ENCODE measurements around the gene ADIPOQ. TPM values are rescaled to one million over a fixed set of nuclear protein-coding genes. Genes with fewer than 3 reads are reported as not detected.
"Not testable (repeated sequence)": the region's sequence is repeated elsewhere in the genome, so short reads cannot be mapped to it uniquely, and the experiment has no call there.

ADIPOQ gene
- total RNA-seq, 1 donor from 2014 or later: 0.15 TPM

GRCh38 chr3:186806089-186807055 lies 36.1 kb upstream of the ADIPOQ start, which contains the start of gene RFC4:
TSS of gene RFC4 (minus strand) at chr3:186806482. CDS start at chr3:186804713, 1,769 bp downstream.
- H3K36me3 Mint-ChIP-seq (ENCODE audit: unreplicated experiment): no peaks in the 10 kb centered on the region
- peak within 1 kb of the TSS; percentile 72 for H3K27ac Mint-ChIP-seq (ENCODE audit: unreplicated experiment)
- H3K9me3 Mint-ChIP-seq (ENCODE audit: unreplicated experiment): no peaks in the 10 kb centered on the region
- H3K4me3 Mint-ChIP-seq (ENCODE audit: unreplicated experiment): peak within 1 kb of the TSS; percentile 90
- H3K4me1 Mint-ChIP-seq (ENCODE audit: low read depth, unreplicated experiment): no peaks in the 10 kb centered on the region
- TF ChIP-seq, protein P1, sequence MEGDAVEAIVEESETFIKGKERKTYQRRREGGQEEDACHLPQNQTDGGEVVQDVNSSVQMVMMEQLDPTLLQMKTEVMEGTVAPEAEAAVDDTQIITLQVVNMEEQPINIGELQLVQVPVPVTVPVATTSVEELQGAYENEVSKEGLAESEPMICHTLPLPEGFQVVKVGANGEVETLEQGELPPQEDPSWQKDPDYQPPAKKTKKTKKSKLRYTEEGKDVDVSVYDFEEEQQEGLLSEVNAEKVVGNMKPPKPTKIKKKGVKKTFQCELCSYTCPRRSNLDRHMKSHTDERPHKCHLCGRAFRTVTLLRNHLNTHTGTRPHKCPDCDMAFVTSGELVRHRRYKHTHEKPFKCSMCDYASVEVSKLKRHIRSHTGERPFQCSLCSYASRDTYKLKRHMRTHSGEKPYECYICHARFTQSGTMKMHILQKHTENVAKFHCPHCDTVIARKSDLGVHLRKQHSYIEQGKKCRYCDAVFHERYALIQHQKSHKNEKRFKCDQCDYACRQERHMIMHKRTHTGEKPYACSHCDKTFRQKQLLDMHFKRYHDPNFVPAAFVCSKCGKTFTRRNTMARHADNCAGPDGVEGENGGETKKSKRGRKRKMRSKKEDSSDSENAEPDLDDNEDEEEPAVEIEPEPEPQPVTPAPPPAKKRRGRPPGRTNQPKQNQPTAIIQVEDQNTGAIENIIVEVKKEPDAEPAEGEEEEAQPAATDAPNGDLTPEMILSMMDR (IDR thresholded peaks at IDR 0.05; ENCODE audit: partially characterized antibody, unreplicated experiment): no peak
- DNase-seq: peak; percentile 86
- H3K27me3 Mint-ChIP-seq (ENCODE audit: unreplicated experiment): no peaks in the 10 kb centered on the region

- Mint-ChIP-seq H3K27ac (ENCODE audit: unreplicated experiment) (no peak overlapping the region), H3K9me3 (ENCODE audit: unreplicated experiment) (no peaks in the 10 kb centered on the region)
- DNase-seq: no peak
Measured at GRCh38 chr3:186807231-186807630, 35.3 kb upstream of the ADIPOQ start.

DNA sequence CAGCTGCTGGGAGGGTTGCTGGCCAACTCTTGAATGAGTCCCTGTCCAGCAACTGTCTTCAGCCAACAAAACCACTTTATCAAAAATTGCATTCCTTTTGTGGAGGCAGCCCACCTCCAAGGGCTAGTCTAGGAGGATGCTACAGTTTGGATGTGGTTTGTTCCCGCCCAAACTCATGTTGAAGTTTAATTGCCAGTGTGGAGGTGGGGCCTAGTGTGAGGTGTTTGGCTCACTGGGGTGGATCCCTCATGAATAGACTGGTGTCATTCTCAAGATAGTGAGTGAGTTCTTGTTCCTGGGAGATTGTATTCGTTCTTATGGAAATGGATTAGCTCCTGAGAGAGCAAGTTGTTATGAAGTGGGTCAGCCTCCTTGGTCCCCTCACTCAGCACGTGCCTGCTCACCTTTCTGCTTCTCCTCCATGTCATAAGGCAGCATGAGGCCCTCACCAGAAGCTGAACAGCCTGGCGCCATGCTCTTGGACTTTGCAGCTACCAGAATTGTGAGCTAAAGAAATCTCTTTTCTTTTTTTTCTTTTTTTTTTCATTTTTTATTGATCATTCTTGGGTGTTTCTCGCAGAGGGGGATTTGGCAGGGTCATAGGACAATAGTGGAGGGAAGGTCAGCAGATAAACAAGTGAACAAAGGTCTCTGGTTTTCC lies 32.0 kb upstream of the ADIPOQ start:
- Mint-ChIP-seq H3K9me3 (ENCODE audit: unreplicated experiment) (peaks cover 8% of the 10 kb centered on the region), H3K27me3 (ENCODE audit: unreplicated experiment) (no peaks in the 10 kb centered on the region), H3K4me3 (ENCODE audit: unreplicated experiment) (no peak overlapping the region), H3K27ac (ENCODE audit: unreplicated experiment) (peak overlapping the region; percentile 38), H3K36me3 (ENCODE audit: unreplicated experiment) (peaks cover 4% of the 10 kb centered on the region), H3K4me1 (ENCODE audit: low read depth, unreplicated experiment) (peaks cover 7% of the 10 kb centered on the region)
- TF ChIP-seq, protein P1 (IDR thresholded peaks at IDR 0.05; ENCODE audit: partially characterized antibody, unreplicated experiment): no peak
- DNase-seq: no peak

More at GRCh38 chr3:186807231-186807630, 35.3 kb upstream of the ADIPOQ start:
- H3K27me3 Mint-ChIP-seq (ENCODE audit: unreplicated experiment): no peaks in the 10 kb centered on the region
- TF ChIP-seq, protein P1 (IDR thresholded peaks at IDR 0.05; ENCODE audit: partially characterized antibody, unreplicated experiment): no peak
- peak overlapping the region; percentile 90 for H3K4me3 Mint-ChIP-seq (ENCODE audit: unreplicated experiment)
- H3K4me1 Mint-ChIP-seq (ENCODE audit: low read depth, unreplicated experiment): no peaks in the 10 kb centered on the region
- H3K36me3 Mint-ChIP-seq (ENCODE audit: unreplicated experiment): no peaks in the 10 kb centered on the region

DNA sequence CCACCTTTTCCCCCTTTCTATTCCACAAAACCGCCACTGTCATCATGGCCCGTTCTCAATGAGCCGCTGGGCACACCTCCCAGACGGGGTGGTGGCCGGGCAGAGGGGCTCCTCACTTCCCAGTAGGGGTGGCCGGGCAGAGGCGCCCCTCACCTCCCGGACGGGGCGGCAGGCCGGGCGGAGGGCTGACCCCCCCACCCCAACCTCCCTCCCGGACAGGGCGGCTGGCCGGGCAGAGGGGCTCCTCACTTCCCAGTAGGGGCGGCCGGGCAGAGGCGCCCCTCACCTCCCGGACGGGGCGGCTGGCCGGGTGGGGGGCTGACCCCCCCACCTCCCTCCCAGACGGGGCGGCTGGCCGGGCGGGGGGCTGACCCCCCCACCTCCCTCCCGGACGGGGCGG lies 31.2 kb upstream of the ADIPOQ start:
- H3K27ac Mint-ChIP-seq (ENCODE audit: unreplicated experiment); DNase-seq; H3K36me3 Mint-ChIP-seq (ENCODE audit: unreplicated experiment); H3K27me3 Mint-ChIP-seq (ENCODE audit: unreplicated experiment); H3K4me1 Mint-ChIP-seq (ENCODE audit: low read depth, unreplicated experiment); H3K9me3 Mint-ChIP-seq (ENCODE audit: unreplicated experiment); H3K4me3 Mint-ChIP-seq (ENCODE audit: unreplicated experiment): not testable (repeated sequence)

DNA sequence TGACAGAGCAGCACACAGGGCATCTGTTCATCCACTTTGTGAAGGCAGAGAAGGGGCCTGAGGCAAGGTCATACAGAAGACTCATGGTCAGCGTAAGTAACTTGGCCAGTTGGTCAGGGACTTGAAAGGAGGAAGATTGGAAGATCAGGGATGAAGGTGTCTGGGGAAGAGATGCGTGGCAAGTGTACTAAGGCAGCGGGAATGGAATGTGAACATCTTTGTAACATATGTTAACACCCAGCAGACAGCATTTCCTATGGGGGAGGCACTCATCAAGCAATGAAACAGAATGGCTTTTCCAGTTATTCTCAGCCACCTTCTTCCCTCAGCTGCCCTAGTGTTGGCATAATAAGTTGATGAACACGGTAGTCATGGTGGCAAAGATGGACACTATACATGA lies 28.4 kb upstream of the ADIPOQ start:
- Mint-ChIP-seq H3K27me3 (ENCODE audit: unreplicated experiment) (no peaks in the 10 kb centered on the region), H3K4me3 (ENCODE audit: unreplicated experiment) (peak overlapping the region; percentile 70), H3K4me1 (ENCODE audit: low read depth, unreplicated experiment) (peaks cover 16% of the 10 kb centered on the region), H3K27ac (ENCODE audit: unreplicated experiment) (peak overlapping the region; percentile 84), H3K36me3 (ENCODE audit: unreplicated experiment) (peaks cover 4% of the 10 kb centered on the region), H3K9me3 (ENCODE audit: unreplicated experiment) (peaks cover 8% of the 10 kb centered on the region)
- TF ChIP-seq, protein P1 (IDR thresholded peaks at IDR 0.05; ENCODE audit: partially characterized antibody, unreplicated experiment): no peak
- no peak for DNase-seq

All from glutamatergic neuron (in vitro differentiated cells).